Neuronal stem cell (in vitro differentiated cells): ENCODE data around the gene AHDC1.

Experiments used
- DNase-seq: peaks from one replicate; pipeline ENCODE4 v3.0.0-alpha.2; 2013; ENCODE audit warnings: low spot score
- H2AFZ ChIP-seq: one replicate; pipeline ENCODE4 v1.6.1; 2013; ENCODE audit warnings: mild to moderate bottlenecking, low read length, inconsistent platforms
- H2AK5ac ChIP-seq: 2 replicates; pipeline ENCODE4 v1.6.1; 2013; ENCODE audit warnings: low read depth, mild to moderate bottlenecking, inconsistent platforms, low read length, moderate library complexity, mixed read lengths
- H2BK120ac ChIP-seq: 2 replicates; pipeline ENCODE4 v1.6.1; 2013; ENCODE audit warnings: low read depth, mild to moderate bottlenecking, inconsistent platforms, low read length, moderate library complexity, mixed read lengths
- H2BK12ac ChIP-seq: one replicate; pipeline ENCODE4 v1.6.1; 2013; ENCODE audit warnings: low read length, inconsistent platforms
- H2BK15ac ChIP-seq: 2 replicates; pipeline ENCODE4 v1.6.1; 2013; ENCODE audit warnings: mild to moderate bottlenecking, low read length, inconsistent platforms, mixed read lengths
- H2BK5ac ChIP-seq: one replicate; pipeline ENCODE4 v1.6.1; 2013; ENCODE audit warnings: inconsistent platforms, mild to moderate bottlenecking, low read length, moderate library complexity
- H3K14ac ChIP-seq: one replicate; pipeline ENCODE4 v1.6.1; 2013; ENCODE audit warnings: low read length, inconsistent platforms
- H3K18ac ChIP-seq: 2 replicates; pipeline ENCODE4 v1.6.1; 2013; ENCODE audit warnings: low read length, inconsistent platforms
- H3K23ac ChIP-seq: 2 replicates; pipeline ENCODE4 v1.6.1; 2013; ENCODE audit warnings: low read depth, mild to moderate bottlenecking, mixed read lengths, low read length, inconsistent platforms; ENCODE audit not compliant: poor library complexity
- H3K27ac ChIP-seq: replicated peaks from 3 replicates; pipeline ENCODE4 v1.5.1; 2013; ENCODE audit warnings: low read length, inconsistent platforms
- H3K27me3 ChIP-seq, 3 experiments: 2 replicates each; pipeline ENCODE4 v1.6.1; 2013; ENCODE audit warnings: low read length in 3 of 3, mild to moderate bottlenecking in 2 of 3, inconsistent platforms in 1 of 3, low read depth in 1 of 3, mixed read lengths in 1 of 3, moderate library complexity in 1 of 3; ENCODE audit not compliant: control insufficient read depth in 3 of 3, insufficient read depth in 3 of 3
- H3K36me3 ChIP-seq, 2 donors: replicated peaks in 1 of 2; 2 replicates each; pipeline ENCODE4 v1.6.1; 2013; ENCODE audit warnings: low read length in 2 of 2; ENCODE audit not compliant: control insufficient read depth in 2 of 2, insufficient read depth in 2 of 2
- H3K4ac ChIP-seq: 2 replicates; pipeline ENCODE4 v1.6.1; 2013; ENCODE audit warnings: inconsistent platforms, mild to moderate bottlenecking, low read length, moderate library complexity
- H3K4me1 ChIP-seq, 2 donors: 1 replicate in 1 of 2; 2 replicates in 1 of 2; pipeline ENCODE4 v1.6.1; 2013; ENCODE audit warnings: low read length in 2 of 2, low read depth in 1 of 2; ENCODE audit not compliant: control insufficient read depth in 2 of 2, insufficient read depth in 1 of 2
- H3K4me2 ChIP-seq: one replicate; pipeline ENCODE4 v1.6.1; 2013; ENCODE audit warnings: mild to moderate bottlenecking, low read length, inconsistent platforms; ENCODE audit not compliant: insufficient read depth, poor library complexity, severe bottlenecking
- H3K4me3 ChIP-seq, 2 donors: 2 replicates each; pipeline ENCODE4 v1.5.1; 2013; ENCODE audit warnings: low read length in 2 of 2, mild to moderate bottlenecking in 2 of 2, inconsistent platforms in 1 of 2, moderate library complexity in 1 of 2
- H3K79me1 ChIP-seq: one replicate; pipeline ENCODE4 v1.6.1; 2013; ENCODE audit warnings: low read depth, mild to moderate bottlenecking, inconsistent platforms, low read length, moderate library complexity
- H3K9ac ChIP-seq: one replicate; pipeline ENCODE4 v1.6.1; 2013; ENCODE audit warnings: mild to moderate bottlenecking, low read depth, low read length, inconsistent platforms; ENCODE audit not compliant: poor library complexity
- H3K9me3 ChIP-seq, 2 donors: replicated peaks in 1 of 2; 2 replicates each; pipeline versions ENCODE3 to v1.6.1; 2013; ENCODE audit warnings: low read length in 2 of 2, mild to moderate bottlenecking in 2 of 2, inconsistent platforms in 1 of 2, low read depth in 1 of 2, mixed read lengths in 1 of 2, moderate library complexity in 1 of 2; ENCODE audit not compliant: control insufficient read depth in 2 of 2, insufficient read depth in 1 of 2
- H4K8ac ChIP-seq: one replicate; pipeline ENCODE4 v1.6.1; 2013; ENCODE audit warnings: low read depth, mild to moderate bottlenecking, inconsistent platforms, low read length, moderate library complexity
- H4K91ac ChIP-seq: one replicate; pipeline ENCODE4 v1.6.1; 2013; ENCODE audit warnings: low read length, low read depth, mild to moderate bottlenecking, inconsistent platforms; ENCODE audit not compliant: poor library complexity
- WGBS, 2 donors: extraction: QIAGEN DNeasy Blood & Tissue Kit; methylation state at CpG; one replicate each; pipeline ENCODE4 v1.1.7; 2013; ENCODE audit warnings: missing lambda C conversion rate in 2 of 2, mixed read lengths in 1 of 2; ENCODE audit not compliant: insufficient read length in 2 of 2, insufficient replicate concordance in 1 of 2; ENCODE audit errors: extremely low coverage in 2 of 2; 5-methylcytosine and 5-hydroxymethylcytosine counted together

AHDC1 gene

DNA sequence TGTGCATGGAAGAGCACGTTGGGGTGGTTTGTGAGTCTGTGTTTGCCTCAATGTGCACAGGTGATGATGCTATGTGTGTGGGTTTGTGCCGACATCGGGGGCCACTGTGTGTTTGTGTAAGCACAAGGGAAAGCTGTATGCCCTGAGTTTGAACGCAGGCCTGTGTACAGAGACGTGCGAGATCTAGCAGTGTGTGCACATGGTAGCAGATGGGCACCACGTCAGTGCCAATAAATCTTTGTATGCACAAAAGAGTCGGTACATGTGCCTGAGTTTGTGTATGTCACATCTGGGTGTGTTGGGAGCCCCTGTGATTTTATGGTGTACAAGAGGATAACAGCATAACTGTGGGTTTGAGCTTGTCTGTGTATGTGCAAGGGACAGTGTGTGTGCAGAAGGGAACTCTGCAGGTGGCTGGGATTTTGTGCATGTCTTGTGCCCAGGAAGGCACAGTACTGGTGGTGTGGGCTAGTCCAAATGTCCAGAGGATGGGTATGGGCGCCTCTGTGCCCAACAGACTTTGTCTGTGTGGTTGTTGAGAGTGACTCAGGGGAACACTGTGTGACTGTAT lies 82.0 kb downstream of the AHDC1 start:
- Histone ChIP-seq H2BK5ac (peak overlapping the region; percentile 40), H2BK12ac (peak overlapping the region; percentile 85), H3K9ac (no peak overlapping the region), H2AFZ (peak overlapping the region; percentile 79), H2BK120ac (peak overlapping the region; percentile 3), H3K79me1 (no peaks in the 10 kb centered on the region), H3K4me1 (peaks cover 63 to 88% of the 10 kb centered on the region in 2 donors), H3K27ac (no peak overlapping the region), H3K4ac (peak overlapping the region; percentile 45), H3K36me3 (no peaks in the 10 kb centered on the region), H2AK5ac (peak overlapping the region; percentile 95), H3K9me3 (no peaks in the 10 kb centered on the region), H4K91ac (peak overlapping the region; percentile 99), H3K14ac (peak overlapping the region; percentile 48), H3K4me3 (no peak overlapping the region), H4K8ac (no peak overlapping the region), H3K23ac (peak overlapping the region; percentile 76), H3K4me2 (no peak overlapping the region), H3K18ac (peak overlapping the region; percentile 95), H3K27me3 (no peaks in the 10 kb centered on the region), H2BK15ac (peak overlapping the region; percentile 95)
- DNase-seq, result no peak
- no CpG with 5 or more reads among the region's 9 CpGs for WGBS, 2 donors

- peaks cover 57 to 82% of the 10 kb centered on the region in 2 donors for H3K4me1 ChIP-seq
- H3K4ac ChIP-seq, result peak overlapping the region; percentile 1
- H4K8ac ChIP-seq, result peak overlapping the region; percentile 75
- H3K14ac ChIP-seq, result no peak overlapping the region
- H2AK5ac ChIP-seq, result peak overlapping the region; percentile 95
- H3K27ac ChIP-seq, result no peak overlapping the region
- no peak overlapping the region for H3K4me3 ChIP-seq
- no peaks in the 10 kb centered on the region for H3K79me1 ChIP-seq
- no peak overlapping the region for H4K91ac ChIP-seq
- no peaks in the 10 kb centered on the region for H3K27me3 ChIP-seq
- no peaks in the 10 kb centered on the region for H3K9me3 ChIP-seq
- peak overlapping the region; percentile 84 for H2BK15ac ChIP-seq
- no CpG with 5 or more reads among the region's 20 CpGs for WGBS, 2 donors
- H2BK5ac ChIP-seq, result peak overlapping the region; percentile 9
- no peaks in the 10 kb centered on the region for H3K36me3 ChIP-seq
- no peak overlapping the region for H3K4me2 ChIP-seq
- no peak overlapping the region for H3K9ac ChIP-seq
- DNase-seq, result no peak
- no peak overlapping the region for H2AFZ ChIP-seq
- peak overlapping the region; percentile 94 for H2BK12ac ChIP-seq
- no peak overlapping the region for H2BK120ac ChIP-seq
- H3K23ac ChIP-seq, result no peak overlapping the region
- H3K18ac ChIP-seq, result peak overlapping the region; percentile 95
Observed at GRCh38 chr1:27521336-27521831, 82.6 kb downstream of the AHDC1 start.

- H4K8ac ChIP-seq, result no peak overlapping the region
- H3K9ac ChIP-seq, result no peak overlapping the region
- H3K23ac ChIP-seq, result no peak overlapping the region
- DNase-seq, result no peak
- H3K4ac ChIP-seq, result peak overlapping the region; percentile 72
- peak overlapping the region; percentile 11 for H2AK5ac ChIP-seq
- H3K18ac ChIP-seq, result peak overlapping the region; percentile 65
- no peak overlapping the region for H3K4me2 ChIP-seq
- H2BK12ac ChIP-seq, result no peak overlapping the region
- no peak overlapping the region for H3K4me3 ChIP-seq
- H3K36me3 ChIP-seq, result no peaks in the 10 kb centered on the region
- H3K27ac ChIP-seq, result no peak overlapping the region
- no peaks in the 10 kb centered on the region for H3K27me3 ChIP-seq
- H3K9me3 ChIP-seq, result no peaks in the 10 kb centered on the region
- peak overlapping the region; percentile 80 for H2BK15ac ChIP-seq
- no peaks in the 10 kb centered on the region for H3K79me1 ChIP-seq
- no peak overlapping the region for H2BK5ac ChIP-seq
- no peak overlapping the region for H3K14ac ChIP-seq
- no CpG with 5 or more reads among the region's 4 CpGs for WGBS, 2 donors
- peaks cover 53 to 77% of the 10 kb centered on the region in 2 donors for H3K4me1 ChIP-seq
- H2BK120ac ChIP-seq, result no peak overlapping the region
- H2AFZ ChIP-seq, result no peak overlapping the region
- H4K91ac ChIP-seq, result no peak overlapping the region
Observed at GRCh38 chr1:27520651-27521050, 83.3 kb downstream of the AHDC1 start.

DNA sequence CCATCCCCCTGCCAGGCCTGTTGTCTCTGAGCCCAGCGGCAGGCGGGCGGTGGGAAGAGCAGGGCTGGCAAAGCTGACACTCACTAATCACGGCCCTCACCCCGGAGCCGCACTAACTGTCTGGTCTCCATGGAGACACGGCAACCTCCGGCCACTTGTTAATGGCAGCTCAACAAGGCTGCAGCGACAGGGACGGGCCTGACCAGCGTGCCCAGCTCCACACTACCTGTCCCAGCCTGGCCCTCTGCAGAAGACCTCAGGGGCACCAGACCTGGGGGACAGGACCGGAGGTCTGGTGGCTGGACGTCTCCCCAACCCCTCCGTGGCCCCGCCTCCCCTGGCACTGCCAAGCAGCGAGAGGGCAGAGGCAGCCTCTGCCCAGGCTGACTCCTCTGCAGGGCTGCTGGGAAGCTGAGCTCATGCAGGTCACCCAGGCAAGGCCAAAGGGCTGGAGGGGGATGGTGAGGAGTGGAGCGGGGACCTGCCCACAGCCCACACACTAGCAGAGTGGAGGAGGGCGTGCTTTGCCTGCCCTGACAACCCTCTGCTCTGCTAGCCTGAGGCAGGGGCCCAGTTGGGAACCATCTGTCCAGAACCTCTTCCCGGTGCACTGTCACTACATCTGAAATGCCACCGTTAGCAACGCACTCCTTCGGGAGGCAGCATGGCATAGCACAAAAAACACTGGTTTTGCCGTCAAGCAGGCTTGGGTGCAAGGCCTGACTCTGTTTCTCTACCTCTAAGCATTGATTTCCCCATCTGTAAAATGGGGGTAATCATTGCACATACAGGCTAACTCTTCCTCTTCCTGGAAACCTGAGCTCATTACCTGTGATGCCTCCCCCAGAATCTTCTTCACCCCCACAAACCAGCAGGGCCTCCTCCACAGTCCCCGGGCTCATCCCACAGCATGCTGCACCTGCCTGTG lies 84.3 kb downstream of the AHDC1 start:
- peak overlapping the region; percentile 80 for H2AFZ ChIP-seq
- peak overlapping the region; percentile 89 for H2BK5ac ChIP-seq
- H3K4ac ChIP-seq, result peak overlapping the region; percentile 14
- no peak for DNase-seq
- H2BK15ac ChIP-seq, result peak overlapping the region; percentile 95
- peak overlapping the region; percentile 58 for H4K91ac ChIP-seq
- H3K79me1 ChIP-seq, result no peaks in the 10 kb centered on the region
- H2BK12ac ChIP-seq, result peak overlapping the region; percentile 91
- WGBS, 2 donors, result no CpG with 5 or more reads among the region's 24 CpGs
- peak overlapping the region; percentile 46 for H3K4me2 ChIP-seq
- peak overlapping the region; percentile 68 for H3K9ac ChIP-seq
- peak overlapping the region; percentile 82 for H2AK5ac ChIP-seq
- peak overlapping the region in 1 of 2 donors; percentile 24 for H3K4me3 ChIP-seq
- H3K4me1 ChIP-seq, result peaks cover 49 to 69% of the 10 kb centered on the region in 2 donors
- H2BK120ac ChIP-seq, result peak overlapping the region; percentile 48
- H3K27ac ChIP-seq, result peak overlapping the region; percentile 54
- H3K36me3 ChIP-seq, result no peaks in the 10 kb centered on the region
- H3K14ac ChIP-seq, result peak overlapping the region; percentile 72
- H3K27me3 ChIP-seq, result no peaks in the 10 kb centered on the region
- peak overlapping the region; percentile 93 for H4K8ac ChIP-seq
- no peak overlapping the region for H3K23ac ChIP-seq
- no peaks in the 10 kb centered on the region for H3K9me3 ChIP-seq
- peak overlapping the region; percentile 89 for H3K18ac ChIP-seq
